NCI-H146 treated with DMSO at 0.1 percent for 48 hours (cell line): ENCODE data around the gene SIGLEC7.

Experiments used
- DNase-seq: peaks from one replicate; lab custom pipeline; 2025; ENCODE audit not compliant: unreplicated experiment; lab: John Stamatoyannopoulos, UW

SIGLEC7 gene

GRCh38 chr19:51200071-51200666 lies 58.1 kb downstream of the SIGLEC7 start:
- no peak for DNase-seq

- no peak for DNase-seq
These were observed 59.6 kb downstream of the SIGLEC7 start for GRCh38 chr19:51201712-51202111.
